GF-D8 (cell line): Measurements from ENCODE around the gene GRIFIN.
A peak's percentile ranks its signal among the peaks of the same experiment; 100 is the strongest.

Source experiments
- DNase-seq: peaks from one replicate; lab custom pipeline; 2025; lab: John Stamatoyannopoulos, UW

GRIFIN gene

DNA sequence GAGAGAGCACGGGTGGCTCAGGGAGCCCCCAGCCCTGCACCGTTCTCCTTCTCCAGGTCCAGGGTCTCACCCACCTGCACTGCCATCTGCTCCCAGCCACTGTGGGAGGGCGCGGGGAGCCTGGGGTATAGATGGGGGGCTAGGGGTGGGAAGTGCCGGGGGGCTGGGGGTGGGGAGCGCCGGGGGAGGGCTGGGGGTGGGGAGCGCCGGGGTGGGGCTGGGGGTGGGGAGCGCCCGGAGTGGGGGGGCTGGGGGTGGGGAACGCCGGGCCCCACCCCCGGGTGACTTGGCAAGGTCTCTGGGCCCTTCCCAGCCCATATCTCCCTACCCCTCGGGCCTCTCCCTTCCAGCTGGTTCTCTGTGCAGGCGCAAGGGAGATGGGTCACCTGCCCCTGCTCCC is at the start of gene GRIFIN:
GRIFIN (minus strand) TSS at position 101 of the 400 bp plus-strand sequence; CDS start at position 86, 15 bp downstream.
- no peak for DNase-seq

DNA sequence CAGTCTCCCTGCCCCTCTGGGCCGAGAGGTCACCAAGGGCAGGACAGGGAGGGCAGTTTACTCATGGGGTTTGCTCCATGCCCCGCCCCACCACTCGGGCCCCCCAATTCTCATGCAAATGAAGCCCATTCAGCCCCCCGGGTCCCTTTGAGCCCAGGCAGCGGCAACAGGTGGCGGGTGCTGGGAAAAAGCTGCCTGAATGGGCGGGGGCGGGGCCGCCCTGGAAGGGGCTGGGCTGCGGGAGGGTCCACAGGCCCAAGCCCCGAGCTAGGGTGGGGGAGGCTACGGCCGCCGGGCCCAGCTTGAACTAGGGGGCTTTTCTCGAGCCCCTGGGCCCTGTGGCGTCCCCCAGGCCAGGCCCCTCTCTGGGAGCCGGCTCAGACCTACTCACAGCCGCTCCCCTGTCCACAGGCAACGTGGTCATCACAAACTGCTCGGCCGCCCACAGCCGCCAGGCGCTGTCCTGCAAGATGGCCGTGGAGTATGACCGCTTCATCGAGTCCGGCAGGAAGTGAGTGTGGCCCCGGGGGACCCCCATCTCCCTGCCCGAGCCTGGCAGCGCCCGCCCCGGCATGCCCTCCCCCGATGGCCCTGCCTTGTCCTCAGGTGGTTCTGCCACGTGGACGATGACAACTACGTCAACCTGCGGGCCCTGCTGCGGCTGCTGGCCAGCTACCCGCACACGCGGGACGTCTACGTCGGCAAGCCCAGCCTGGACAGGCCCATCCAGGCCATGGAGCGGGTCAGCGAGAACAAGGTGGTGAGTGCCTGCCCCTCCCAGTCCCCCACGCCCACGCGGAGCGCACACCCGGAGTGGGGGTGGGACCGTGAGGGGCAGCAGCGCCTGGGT is 48.8 kb upstream of the GRIFIN start:
- DNase-seq: no peak

DNA sequence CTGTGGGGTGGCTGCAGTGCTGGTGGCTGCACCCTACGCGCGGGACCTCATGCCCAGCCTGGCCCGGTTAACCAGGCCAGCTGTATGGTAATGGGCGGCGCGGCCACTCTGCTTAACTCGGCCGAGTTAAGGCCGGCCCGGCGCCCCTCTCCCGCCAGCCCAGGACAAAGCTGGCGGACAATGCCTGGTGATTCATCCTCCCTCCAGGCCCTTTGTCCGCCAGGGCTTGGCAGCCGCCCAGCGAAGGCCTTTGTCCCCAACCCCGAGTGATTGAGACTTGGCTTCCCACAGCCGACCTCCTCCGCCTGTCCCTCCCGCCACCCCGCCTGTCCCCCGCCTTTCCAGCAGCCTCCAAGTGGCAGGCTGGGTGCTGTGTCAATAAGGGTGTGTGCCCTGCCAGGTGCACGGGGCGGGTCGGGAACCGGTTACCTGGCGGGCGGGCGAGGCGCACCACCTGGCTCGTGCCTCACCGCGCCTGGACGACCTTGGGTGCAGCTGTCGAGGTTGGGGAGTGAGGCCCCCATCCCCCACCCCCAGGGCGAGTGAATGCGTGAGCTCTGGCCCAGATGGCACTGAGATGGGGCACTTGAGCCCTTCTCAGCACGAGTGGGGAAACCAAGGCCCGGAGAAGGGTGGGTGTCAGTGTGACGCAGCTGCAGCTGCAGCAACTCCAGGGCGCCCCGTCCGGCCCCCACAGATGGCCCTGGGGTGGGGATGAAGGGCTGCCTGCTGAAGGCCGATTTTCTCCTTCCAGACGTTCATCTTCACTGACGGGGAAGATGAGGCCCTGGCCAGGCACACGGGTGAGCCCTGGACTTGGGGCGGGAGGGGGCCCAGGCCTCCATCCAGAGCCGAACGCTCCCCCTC is 48.0 kb upstream of the GRIFIN start:
- peak; percentile 24 for DNase-seq

DNA sequence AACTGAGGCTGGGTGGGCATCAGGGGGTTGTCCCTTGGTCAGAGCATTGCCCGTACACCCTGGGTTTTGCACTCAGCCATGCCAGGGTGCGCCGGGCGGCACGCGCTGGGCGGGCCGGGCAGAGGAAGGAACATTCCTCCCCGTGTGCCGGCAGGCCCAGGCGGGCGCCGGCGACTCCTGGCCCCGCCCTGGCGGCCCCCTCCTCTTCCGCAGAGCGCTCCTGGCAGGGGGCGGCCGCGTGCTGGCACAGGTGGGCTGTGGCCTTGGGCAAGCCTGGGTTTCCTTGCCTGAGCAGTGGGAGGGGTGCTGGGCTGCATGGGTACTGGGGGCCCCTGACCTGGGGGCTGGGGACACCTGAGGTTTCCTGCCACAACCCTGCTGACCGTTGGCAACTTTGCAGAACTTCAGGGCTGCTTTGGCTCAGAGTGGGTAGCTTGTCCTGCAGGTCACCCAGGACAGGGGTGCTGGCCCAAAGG is 47.3 kb upstream of the GRIFIN start:
- peak; percentile 57 for DNase-seq

DNA sequence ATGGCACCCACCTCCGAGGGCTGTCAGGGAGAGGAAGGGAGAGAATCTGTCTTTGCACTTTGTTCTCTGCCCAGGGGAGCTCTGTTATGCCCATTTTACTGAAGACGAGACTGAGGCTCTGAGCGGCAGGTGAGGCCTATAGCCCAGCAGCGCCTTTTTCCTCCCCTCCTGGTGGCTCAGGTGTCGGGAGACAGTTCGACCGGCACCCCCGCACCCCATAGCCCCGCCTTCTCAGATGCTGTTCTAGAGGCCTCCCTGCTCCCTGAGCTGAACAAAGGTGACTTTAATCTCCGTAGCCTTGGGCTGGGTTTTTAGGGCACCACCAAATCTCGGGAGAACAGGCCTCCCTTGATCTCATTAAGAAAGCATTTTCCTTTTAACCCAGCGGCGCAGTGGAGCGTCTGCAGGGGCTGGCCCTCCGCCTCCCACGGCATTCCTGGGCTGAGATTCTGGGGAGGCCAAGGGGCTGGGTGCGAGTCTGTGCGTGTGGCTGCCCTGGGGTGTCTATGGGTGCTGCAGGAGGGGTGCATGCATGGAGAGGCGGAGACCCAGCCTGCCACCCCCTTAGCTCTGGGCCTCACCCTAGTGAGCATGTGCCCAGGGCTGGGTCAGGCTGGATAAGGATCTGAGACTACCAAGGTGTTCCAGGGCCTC is 46.7 kb upstream of the GRIFIN start:
- no peak for DNase-seq

DNA sequence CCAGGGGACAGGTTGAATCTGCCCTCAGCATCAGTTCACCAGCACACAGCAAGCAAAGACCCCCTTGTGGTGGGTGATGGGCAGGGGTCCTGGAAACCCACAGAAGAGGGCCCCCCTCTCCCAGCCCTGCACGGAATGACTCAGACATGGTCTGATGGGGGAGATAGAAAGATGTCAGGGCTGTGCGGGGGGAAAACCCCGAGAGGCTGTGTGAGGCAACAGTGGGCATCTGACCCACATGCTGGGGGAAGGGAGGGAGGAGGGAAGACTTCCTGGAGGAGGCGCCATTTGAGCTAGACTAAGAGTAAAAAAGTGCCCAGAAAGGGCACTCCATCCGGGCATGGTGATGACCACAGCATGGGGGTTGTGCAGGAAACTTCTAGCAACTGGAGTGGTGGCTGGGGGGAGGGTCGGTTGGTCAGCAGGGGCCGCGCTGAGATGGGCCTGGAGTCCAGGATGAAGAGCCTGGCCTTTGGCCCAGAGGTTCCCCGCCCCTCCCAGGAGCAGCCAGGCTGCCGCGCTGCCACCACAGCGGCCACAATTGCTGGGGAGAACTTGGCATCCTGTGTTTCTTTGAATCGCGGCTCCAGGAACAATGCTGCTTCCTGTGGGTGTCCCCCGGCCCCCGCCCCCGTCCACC is 45.9 kb upstream of the GRIFIN start:
- peak; percentile 73 for DNase-seq

DNA sequence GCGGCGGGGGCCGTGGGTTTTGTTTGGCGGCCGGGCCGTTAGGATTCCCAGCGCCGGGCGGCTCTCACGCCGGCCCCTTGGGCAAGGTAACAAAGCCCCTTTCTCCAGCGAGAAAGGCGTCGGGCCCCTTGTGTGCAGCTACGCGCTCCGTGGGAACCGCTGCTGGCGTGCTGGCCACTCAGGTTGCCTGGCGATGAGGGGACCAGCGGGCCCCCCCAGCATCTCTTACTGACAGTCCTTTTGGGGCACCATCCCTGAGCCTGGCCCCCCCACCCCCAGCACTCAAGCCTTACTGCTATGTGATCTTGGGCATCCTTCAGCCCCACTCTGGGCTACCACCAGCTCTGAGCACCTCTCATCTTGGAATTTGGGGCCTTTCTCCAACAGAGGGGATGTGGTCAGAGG is 45.1 kb upstream of the GRIFIN start:
- no peak for DNase-seq

- DNase-seq: no peak
Measured at GRCh38 chr7:2520761-2521290, 44.6 kb upstream of the GRIFIN start.

GRCh38 chr7:2520131-2520760 is 44.0 kb upstream of the GRIFIN start:
- DNase-seq: peak; percentile 9

DNA sequence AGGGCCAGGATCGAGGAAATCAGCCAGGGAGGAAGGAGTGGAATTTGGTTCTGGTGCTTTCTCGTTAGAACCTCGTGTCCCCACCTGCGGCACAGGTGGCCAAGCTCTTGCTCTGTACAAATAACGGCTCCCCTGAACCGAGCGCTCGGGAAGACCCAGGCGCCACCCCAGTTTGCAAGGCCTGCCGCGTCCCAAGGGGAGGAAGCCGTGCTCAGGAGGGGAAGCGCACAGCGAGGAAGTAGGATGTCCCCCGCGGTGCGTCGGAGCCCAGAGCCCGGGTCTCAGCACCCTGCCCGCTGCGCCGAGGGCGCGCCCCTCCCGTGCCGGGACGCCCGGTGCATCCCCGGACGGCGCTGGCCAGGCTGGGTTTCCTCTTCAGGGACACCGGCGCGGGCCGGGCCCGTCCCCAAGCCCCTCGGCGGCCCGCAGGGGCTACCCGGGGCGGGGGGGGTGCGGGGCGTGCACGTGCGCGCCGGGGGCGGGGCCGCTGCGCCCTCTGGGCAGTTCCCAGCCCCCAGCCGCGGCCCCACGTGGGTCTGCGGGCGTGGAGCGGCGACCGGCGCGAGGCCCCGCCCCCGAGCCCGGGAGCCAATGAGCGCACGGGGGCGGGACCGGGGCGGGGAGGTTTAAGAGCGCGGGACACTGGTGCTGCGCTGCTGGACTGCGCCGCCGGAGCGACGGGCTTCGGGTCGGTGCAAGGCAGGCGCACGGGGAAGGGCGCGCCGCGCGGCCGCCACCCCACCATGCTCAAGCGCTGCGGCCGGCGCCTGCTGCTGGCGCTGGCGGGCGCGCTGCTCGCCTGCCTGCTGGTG is 43.1 kb upstream of the GRIFIN start, which contains the start of gene LFNG:
LFNG (plus strand) TSS at position 656 of the 812 bp plus-strand sequence; CDS start at position 744, 88 bp downstream.
- DNase-seq: peak; percentile 77

- no peak for DNase-seq
Measured at GRCh38 chr7:2518737-2519118, 42.5 kb upstream of the GRIFIN start.

GRCh38 chr7:2517678-2518507 is 41.7 kb upstream of the GRIFIN start:
- DNase-seq: no peak

- no peak for DNase-seq
Measured at GRCh38 chr7:2517026-2517425, 40.8 kb upstream of the GRIFIN start.

DNA sequence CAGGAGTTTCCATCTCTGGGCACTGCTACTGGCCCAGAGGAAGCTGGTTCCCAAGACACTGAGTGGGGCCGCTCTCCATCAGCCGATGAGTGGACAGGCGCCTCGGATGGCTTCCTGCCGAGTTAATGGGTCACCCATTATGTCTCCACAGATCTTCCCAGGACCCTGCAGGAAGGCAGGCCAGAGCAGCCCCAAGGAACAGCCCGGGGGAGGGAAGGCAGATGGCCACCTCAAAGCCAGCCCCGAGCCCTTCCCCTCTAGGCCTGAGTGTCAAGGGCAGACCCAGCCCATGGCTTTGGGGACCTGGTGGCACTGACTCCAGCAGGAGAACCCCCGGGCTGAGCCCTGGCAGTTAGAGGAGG is 40.0 kb upstream of the GRIFIN start:
- no peak for DNase-seq

DNA sequence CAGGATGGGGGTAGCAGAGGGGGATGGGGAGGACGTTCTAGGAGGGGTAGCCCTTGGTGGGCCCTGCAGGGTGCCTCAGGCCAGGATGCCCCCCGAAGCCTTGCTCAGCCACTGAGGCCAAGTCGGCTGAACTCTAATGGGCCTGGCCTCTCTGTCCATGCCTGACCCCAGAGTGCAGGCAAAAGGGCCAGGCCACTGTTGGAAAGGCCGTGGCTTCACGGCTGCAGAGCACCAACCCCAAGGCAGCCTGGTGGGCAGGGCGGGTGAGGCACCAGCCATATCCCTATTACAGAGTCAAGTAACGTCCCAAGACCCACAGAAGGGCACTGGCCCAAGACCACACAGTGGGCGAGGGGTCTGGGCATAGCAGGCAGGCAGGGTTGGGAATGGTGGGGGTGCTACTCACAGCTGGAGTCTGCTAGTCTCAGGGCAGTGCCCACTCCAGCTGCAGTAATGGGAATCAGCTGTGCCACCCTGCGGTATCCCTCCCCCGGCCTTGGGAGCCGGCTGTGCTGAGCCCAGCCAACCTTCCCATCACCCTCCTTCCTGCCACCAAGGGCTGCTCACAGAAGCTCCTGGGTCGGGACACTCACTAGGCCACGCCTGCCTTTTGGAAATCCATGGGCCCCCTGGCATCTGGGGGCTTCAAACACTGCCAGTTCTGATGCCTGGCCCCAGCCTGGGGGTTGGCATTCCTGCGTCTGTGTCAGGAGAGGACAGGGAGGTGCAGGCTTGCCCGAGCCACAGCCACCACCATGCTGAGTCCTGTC is 39.4 kb upstream of the GRIFIN start:
- no peak for DNase-seq

DNA sequence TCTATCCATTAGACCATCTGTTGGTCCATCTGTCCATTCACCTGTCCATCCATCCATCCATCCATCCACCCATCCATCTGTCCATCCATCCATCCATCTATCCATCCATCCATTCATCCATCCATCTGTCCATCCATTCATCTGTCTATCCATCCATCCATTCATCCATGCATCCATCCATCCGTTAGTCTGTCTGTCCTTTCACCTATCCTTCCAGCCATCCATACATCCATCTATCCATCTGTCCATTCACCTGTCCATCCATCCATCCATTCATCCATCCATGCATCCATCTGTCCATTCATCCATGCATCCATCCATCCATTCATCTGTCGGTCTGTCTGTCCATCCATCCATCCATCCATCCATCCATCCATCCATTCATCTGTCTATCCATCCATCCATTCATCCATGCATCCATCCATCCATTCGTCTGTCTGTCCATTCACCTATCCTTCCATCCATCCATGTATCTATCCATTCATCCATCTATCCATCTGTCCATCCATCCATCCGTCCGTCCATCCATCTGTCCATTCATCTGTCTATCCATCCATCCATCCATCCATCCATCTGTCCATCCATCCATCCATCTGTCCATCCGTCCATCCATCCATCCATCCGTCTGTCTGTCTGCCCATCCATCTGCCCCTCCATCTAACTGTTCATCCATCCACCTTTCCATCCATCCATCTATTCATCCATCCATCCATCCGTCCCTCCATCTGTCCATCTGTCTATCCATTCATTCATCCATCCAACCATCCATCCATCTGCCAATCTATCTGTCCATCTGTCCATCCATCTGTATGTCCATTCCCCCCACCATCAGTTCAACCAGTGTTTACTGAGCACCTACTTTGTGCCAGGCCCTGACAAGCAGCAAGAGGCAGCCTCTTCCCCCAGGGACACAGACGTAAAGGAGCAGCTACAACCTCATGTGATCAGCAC is 38.5 kb upstream of the GRIFIN start:
- no peak for DNase-seq

- DNase-seq: no peak
Measured at GRCh38 chr7:2513702-2514101, 37.5 kb upstream of the GRIFIN start.
